Stimulated activated CD8-positive, alpha-beta memory T cell treated with anti-CD3 and anti-CD28 coated beads, Interleukin-2, amount 100 ng/mL, for 48 hours (primary cell): ENCODE data around the gene TMEM94.

Source experiments
- DNase-seq, 2 donors: peaks; one replicate each; pipeline ENCODE4 v3.0.0-alpha.2; 2020; ENCODE audit warnings: low read depth in 2 of 2

The TMEM94 gene

GRCh38 chr17:75496005-75496404 lies 39.6 kb downstream of the TMEM94 start:
- no peak for DNase-seq

- no peak for DNase-seq
Measured at GRCh38 chr17:75498039-75498725, 41.7 kb downstream of the TMEM94 start.

DNA sequence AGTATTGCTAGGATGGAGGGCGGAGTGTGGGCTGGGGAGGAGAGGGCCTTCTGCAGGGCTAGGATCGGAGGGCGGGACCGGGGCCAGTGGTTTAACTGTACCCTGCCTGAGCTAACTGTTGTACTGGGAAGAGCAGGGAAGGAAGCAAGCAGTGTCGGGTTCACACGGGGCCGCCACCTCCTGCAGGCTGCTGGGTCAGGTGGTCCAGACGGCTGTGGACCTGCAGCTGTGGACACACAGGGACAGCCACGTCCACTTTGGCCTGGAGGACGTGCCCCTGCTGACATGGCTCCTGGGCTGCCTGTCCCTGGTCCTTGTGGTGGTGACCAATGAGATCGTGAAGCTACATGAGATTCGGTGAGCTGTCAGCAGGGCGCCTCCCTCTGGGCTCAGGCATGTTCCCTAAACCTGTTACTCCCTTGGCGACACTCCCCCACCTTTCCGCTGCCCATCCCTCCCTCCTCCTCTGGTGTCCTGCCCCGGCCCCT lies 42.3 kb downstream of the TMEM94 start:
- no peak for DNase-seq

GRCh38 chr17:75499313-75500022 lies 43.0 kb downstream of the TMEM94 start:
- no peak for DNase-seq

- no peak for DNase-seq
Measured at GRCh38 chr17:75500419-75501216, 44.2 kb downstream of the TMEM94 start.

- DNase-seq, result no peak
Measured at GRCh38 chr17:75501378-75502071, 45.1 kb downstream of the TMEM94 start.

GRCh38 chr17:75502072-75502720 lies 45.8 kb downstream of the TMEM94 start:
- DNase-seq, result no peak

- no peak for DNase-seq
Measured at GRCh38 chr17:75502721-75503329, 46.4 kb downstream of the TMEM94 start.

- DNase-seq, result no peak
Measured at GRCh38 chr17:75503337-75503950, 47.0 kb downstream of the TMEM94 start.

GRCh38 chr17:75503976-75504346 lies 47.5 kb downstream of the TMEM94 start:
- no peak for DNase-seq

- peak in 1 of 2 donors; percentile 26 for DNase-seq
Measured at GRCh38 chr17:75504347-75505151, 48.1 kb downstream of the TMEM94 start.

- no peak for DNase-seq
Measured at GRCh38 chr17:75505152-75505409, 48.6 kb downstream of the TMEM94 start.

GRCh38 chr17:75505640-75506039 lies 49.2 kb downstream of the TMEM94 start:
- no peak for DNase-seq

GRCh38 chr17:75506134-75506533 lies 49.7 kb downstream of the TMEM94 start:
- no peak for DNase-seq

DNA sequence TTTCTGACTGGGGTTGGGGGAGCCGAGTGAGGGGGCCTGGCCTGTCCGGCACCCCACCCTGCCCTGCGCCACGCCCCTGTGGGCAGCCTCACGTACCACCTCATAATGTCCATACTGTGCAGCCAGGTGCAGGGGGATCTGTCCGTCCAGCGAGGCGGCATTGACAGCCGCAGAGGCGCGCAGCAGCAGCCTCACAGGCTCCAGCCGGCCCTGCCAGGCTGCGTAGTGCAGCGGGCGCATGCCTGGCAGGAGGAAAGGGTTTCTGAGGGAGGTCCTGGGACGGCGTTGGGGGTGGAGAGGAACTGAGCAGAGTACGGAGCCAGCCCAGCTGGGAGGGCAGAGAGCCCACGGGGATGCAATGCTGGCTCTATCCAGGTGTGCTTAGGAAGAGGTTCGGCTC lies 50.5 kb downstream of the TMEM94 start:
- no peak for DNase-seq

- no peak for DNase-seq
Measured at GRCh38 chr17:75507733-75508719, 51.6 kb downstream of the TMEM94 start.

GRCh38 chr17:75508931-75509361 lies 52.5 kb downstream of the TMEM94 start:
- no peak for DNase-seq

GRCh38 chr17:75509528-75510258 lies 53.3 kb downstream of the TMEM94 start:
- DNase-seq, result no peak
